GM19240 (cell line): Measurements from ENCODE around the gene PROCR.
"Not testable (repeated sequence)": the region's sequence is repeated elsewhere in the genome, so short reads cannot be mapped to it uniquely, and the experiment has no call there.

Experiments used
- DNase-seq: peaks from one replicate; pipeline ENCODE4 v3.0.0; 2011; ENCODE audit warnings: low spot score; ENCODE audit not compliant: insufficient read length

Gene PROCR

DNA sequence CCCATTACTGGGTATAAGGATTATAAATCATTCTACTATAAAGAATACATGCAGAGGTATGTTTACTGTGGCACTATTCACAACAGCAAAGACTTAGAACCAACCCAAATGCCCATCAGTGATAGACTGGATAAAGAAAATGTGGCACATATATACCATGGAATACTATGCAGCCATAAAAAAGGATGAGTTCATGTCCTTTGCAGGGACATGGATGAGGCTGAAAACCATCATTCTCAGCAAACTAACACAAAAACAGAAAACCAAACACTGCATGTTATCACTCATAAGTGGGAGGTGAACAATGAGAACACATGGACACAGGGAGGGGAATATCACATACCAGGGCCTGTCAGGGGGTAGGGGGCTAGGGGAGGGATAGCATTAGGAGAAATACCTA is 7.3 kb upstream of the PROCR start:
- DNase-seq: not testable (repeated sequence)

GRCh38 chr20:35165221-35166185 is 6.4 kb upstream of the PROCR start:
- DNase-seq: no peak

DNA sequence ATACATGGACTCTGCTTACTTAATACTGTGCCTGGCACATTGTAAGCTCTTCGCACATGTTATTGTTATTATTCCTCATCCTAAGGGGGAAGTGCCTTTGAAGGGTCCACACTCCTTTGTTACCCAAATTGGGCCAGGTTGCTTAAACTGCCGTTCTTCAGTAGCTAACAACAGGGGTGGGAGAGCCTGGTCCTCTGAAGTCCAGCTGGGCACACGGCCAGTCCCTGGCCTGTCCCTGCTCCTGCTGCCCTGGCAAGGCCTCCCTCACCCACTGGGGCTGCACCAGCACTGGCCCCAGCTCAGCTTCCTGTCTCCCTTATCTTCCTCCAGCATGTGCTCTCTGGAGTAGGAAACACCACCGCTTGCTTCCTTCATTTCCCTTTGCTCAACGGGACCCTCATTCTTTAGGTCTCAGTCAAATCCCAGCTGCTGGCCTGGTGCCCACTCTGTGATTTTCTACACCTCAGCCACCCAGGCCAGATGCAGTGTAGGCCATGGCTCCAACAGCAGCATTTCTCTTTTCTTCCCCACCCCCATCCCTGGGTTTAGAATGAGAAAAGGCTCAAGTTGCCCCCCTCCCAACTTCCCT is 5.5 kb upstream of the PROCR start:
- DNase-seq: no peak

GRCh38 chr20:35167787-35168186 is 4.1 kb upstream of the PROCR start:
- DNase-seq: no peak

- DNase-seq: not testable (repeated sequence)
Measured at GRCh38 chr20:35168701-35169409, 3.0 kb upstream of the PROCR start.

GRCh38 chr20:35171438-35171752 is 477 bp upstream of the PROCR start:
- no peak for DNase-seq

DNA sequence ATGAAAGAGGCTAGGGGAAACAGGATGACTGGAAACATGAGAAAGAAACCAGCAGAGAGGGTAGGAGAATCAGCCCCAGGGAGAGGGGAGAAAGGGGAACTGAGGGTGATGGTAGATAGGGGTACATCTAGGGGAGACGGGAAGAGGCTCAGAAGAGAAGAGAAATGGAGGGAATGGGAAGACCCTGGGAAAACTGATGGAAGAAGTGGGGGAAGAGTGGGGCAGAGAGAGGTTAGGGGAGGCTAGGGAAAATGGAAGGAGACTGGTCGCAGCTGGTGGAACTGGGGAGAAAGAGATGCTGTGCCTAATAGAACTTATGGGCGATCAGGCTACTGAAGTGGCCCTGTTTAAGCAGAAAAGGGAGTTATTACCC is 548 bp downstream of the PROCR start:
- no peak for DNase-seq

- DNase-seq: no peak
Measured at GRCh38 chr20:35173576-35174192, 1.8 kb downstream of the PROCR start.

- no peak for DNase-seq
Measured at GRCh38 chr20:35174458-35175216, 2.8 kb downstream of the PROCR start.

- no peak for DNase-seq
Measured at GRCh38 chr20:35176132-35176531, 4.3 kb downstream of the PROCR start.

GRCh38 chr20:35179292-35180212 is 7.7 kb downstream of the PROCR start:
- DNase-seq: no peak

- no peak for DNase-seq
Measured at GRCh38 chr20:35180266-35180665, 8.4 kb downstream of the PROCR start.

DNA sequence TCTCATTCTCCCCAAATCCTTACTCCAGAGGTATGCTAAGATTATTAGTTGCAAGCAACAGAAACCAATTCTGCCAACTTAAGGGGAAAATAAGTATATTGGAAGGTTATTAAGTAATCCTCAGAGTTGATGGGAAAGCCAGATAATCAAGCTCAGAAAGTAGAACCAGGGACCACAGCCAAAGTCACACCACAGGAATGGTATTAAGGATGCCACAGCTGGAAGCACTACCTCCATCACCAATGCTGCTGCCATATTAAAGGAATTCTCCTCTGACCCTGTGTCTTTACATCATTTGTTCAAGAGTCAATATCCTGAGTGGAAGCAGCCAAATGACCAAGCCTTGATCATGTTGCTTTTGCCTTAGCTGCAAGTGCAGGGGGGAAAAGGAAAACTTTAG is 9.9 kb downstream of the PROCR start:
- no peak for DNase-seq

DNA sequence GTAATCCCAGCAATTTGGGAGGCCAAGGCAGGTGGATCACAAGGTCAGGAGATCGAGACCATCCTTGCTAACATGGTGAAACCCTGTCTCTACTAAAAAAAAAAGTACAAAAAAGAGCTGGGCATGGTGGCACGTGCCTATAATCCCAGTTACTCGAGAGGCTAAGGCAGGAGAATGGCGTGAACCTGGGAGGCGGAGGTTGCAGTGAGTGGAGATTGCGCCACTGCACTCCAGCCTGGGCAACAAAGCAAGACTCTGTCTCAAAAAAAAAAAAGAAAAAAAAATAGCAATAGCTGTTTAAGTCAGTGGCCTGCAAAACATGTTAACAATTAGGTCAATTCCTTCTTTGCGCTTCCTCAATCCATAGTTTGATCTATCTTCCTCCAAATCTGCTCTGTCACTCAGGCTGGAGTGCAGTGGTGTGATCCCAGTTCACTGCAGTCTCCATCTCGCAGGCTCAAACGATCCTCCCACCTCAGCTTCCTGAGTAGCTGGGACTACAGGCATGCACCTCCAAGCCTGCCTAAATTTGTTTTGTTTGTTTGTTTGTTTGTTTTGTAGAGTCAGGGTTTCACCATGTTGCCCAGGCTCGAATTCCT is 14.9 kb downstream of the PROCR start:
- DNase-seq: not testable (repeated sequence)

GRCh38 chr20:35187584-35188190 is 15.8 kb downstream of the PROCR start:
- no peak for DNase-seq

- not testable (repeated sequence) for DNase-seq
Measured at GRCh38 chr20:35189223-35189622, 17.4 kb downstream of the PROCR start.

DNA sequence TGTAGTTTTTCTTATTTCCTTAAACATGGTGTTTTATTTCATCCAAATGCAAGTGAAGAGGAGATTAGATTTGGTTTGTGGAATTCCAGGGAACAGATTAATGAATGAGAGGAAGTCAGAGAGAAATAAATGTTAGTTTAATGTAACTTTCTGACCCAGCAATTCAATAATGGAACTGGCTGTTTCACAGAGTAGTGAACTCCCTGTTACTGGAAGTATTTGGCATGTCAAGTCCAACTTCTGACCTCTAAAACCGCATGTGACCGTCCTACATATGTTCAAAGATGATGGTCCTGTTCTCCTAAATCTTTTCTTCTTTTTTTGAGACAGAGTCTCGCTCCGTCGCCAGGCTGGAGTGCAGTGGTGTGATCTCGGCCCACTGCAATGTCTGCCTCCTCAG is 18.7 kb downstream of the PROCR start:
- DNase-seq: no peak

- DNase-seq: no peak
Measured at GRCh38 chr20:35191419-35192117, 19.7 kb downstream of the PROCR start.
